K562 (cell line): ENCODE measurements around the gene COQ9. TPM values are rescaled to one million over a fixed set of nuclear protein-coding genes. Genes with fewer than 3 reads are reported as not detected.
A peak's percentile ranks its signal among the peaks of the same experiment; 100 is the strongest.

Source experiments
- ATAC-seq: fragments of 200-7000 bp; cut with Tn5 transposase; 3 replicates; pipeline ENCODE4 v1.9.1; 2020; ENCODE audit warnings: moderate library complexity
- BruUV-seq: library from RNA; stranded (reverse); fragments of 400-500 nt; replicated peaks from 2 replicates; lab custom pipeline; 2021; lab: Mats Ljungman, UMichigan
- CTCF ChIA-PET: fragments of 300-600 bp; formaldehyde crosslinking; extraction: SDS; loops from one replicate; lab custom pipeline; 2021; ENCODE audit warnings: low intra/inter-chr PET ratio; lab: Yijun Ruan, JAX
- POLR2A ChIA-PET: fragments of 300-600, 350-650 bp; sonication (Branson Sonifier 250); formaldehyde crosslinking; extraction: SDS; loops from one replicate; lab custom pipeline; 2021; ENCODE audit warnings: antibody characterized with exemption, inconsistent platforms; lab: Yijun Ruan, JAX
- DNase-seq, 4 experiments: peaks; one replicate each; pipeline versions ENCODE4 v3.0.0 to v3.0.0-alpha.2; 2011 to 2018; ENCODE audit warnings: low spot score in 3 of 4, mixed read lengths in 3 of 4; ENCODE audit errors: extremely low read depth in 1 of 4
- FAIRE-seq: peaks from 2 replicates; lab custom pipeline; 2011; peaks lifted over from hg19 to GRCh38; lab: Jason Lieb, UNC
- H2AFZ ChIP-seq: 2 replicates; pipeline ENCODE4 v1.6.0; 2011; ENCODE audit warnings: low read depth, low read length, control low read depth, inconsistent platforms
- H3K27ac ChIP-seq: fragments of 200-600 bp; 3 replicates; pipeline ENCODE4 v1.8.0; 2011; ENCODE audit warnings: low read depth, mild to moderate bottlenecking, control low read depth, inconsistent platforms, low read length, moderate library complexity, mixed read lengths; ENCODE audit errors: extremely low read depth
- H3K27me3 ChIP-seq, 2 experiments: fragments of 300-600 bp in 1 of 2; 2 replicates in 1 of 2; 3 replicates in 1 of 2; pipeline versions ENCODE4 v1.6.0 to v1.8.0; 2011; ENCODE audit warnings: inconsistent platforms in 2 of 2, low read length in 2 of 2, mild to moderate bottlenecking in 1 of 2, mixed read lengths in 1 of 2, moderate library complexity in 1 of 2; ENCODE audit not compliant: control insufficient read depth in 2 of 2, insufficient read depth in 2 of 2
- H3K36me3 ChIP-seq: fragments of 300-600 bp; 3 replicates; pipeline ENCODE4 v1.8.0; 2011; ENCODE audit warnings: mild to moderate bottlenecking, low read length, inconsistent platforms; ENCODE audit not compliant: control insufficient read depth, insufficient read depth
- H3K4me1 ChIP-seq, 2 experiments: fragments of 200-600 bp in 1 of 2; replicated peaks in 1 of 2; 2 replicates in 1 of 2; 3 replicates in 1 of 2; pipeline versions ENCODE4 v1.5.1 to v1.8.0; 2011; ENCODE audit warnings: inconsistent platforms in 2 of 2, low read length in 2 of 2, mild to moderate bottlenecking in 1 of 2, mixed read lengths in 1 of 2, moderate library complexity in 1 of 2; ENCODE audit not compliant: control insufficient read depth in 2 of 2, insufficient read depth in 2 of 2
- H3K4me2 ChIP-seq: 2 replicates; pipeline ENCODE4 v1.6.1; 2011; ENCODE audit warnings: low read length, control low read depth, inconsistent platforms, mixed read lengths; ENCODE audit not compliant: insufficient read depth
- H3K4me3 ChIP-seq: fragments of 200-600 bp; sonication (generic), shearing (Covaris generic); 2 replicates; pipeline ENCODE4 v1.5.1; 2016; ENCODE audit warnings: control low read depth, inconsistent platforms
- H3K79me2 ChIP-seq: fragments of 200-600 bp; 3 replicates; pipeline ENCODE4 v1.8.0; 2011; ENCODE audit warnings: low read length, inconsistent platforms; ENCODE audit not compliant: control insufficient read depth, insufficient read depth
- H3K9ac ChIP-seq, 2 experiments: 2 replicates each; pipeline versions ENCODE4 v1.6.0 to v1.6.1; 2011; ENCODE audit warnings: low read depth in 2 of 2, low read length in 2 of 2, control low read depth in 1 of 2, inconsistent platforms in 1 of 2, mild to moderate bottlenecking in 1 of 2, mixed read lengths in 1 of 2; ENCODE audit not compliant: insufficient read depth in 1 of 2
- H3K9me1 ChIP-seq: one replicate; pipeline ENCODE4 v1.6.0; 2011; ENCODE audit warnings: inconsistent platforms, mild to moderate bottlenecking, low read length, moderate library complexity; ENCODE audit not compliant: control insufficient read depth, insufficient read depth
- H3K9me3 ChIP-seq: replicated peaks from 2 replicates; pipeline ENCODE4 v1.5.1; 2011; ENCODE audit warnings: low read depth, low read length, inconsistent platforms; ENCODE audit not compliant: control insufficient read depth, insufficient read depth
- H4K20me1 ChIP-seq: replicated peaks from 2 replicates; pipeline ENCODE4 v1.6.1; 2011; ENCODE audit warnings: low read length, inconsistent platforms, mixed read lengths; ENCODE audit not compliant: control insufficient read depth, insufficient read depth
- RNF2 ChIP-seq: sonication (generic); IDR thresholded peaks from 2 replicates; pipeline ENCODE4 v1.6.1; 2016
- ZNF384 ChIP-seq: IDR thresholded peaks from 2 replicates; pipeline ENCODE4 v1.6.1; 2012; ENCODE audit warnings: low read depth, low read length, improper control_type of control experiment
- WGBS: fragments of 100-300 bp; shearing (Covaris generic); methylation state at CpG from one replicate; pipeline ENCODE4 v1.1.6; 2016; ENCODE audit warnings: low coverage, mixed read lengths; ENCODE audit not compliant: insufficient coverage; ENCODE audit errors: missing lambda C conversion rate; 5-methylcytosine and 5-hydroxymethylcytosine counted together
- in situ Hi-C: fragments of 300-500 bp; cut with MboI; formaldehyde crosslinking; loops from 4 replicates; pipeline ENCODE4 v1.15.0; 2018; ENCODE audit warnings: inconsistent platforms, mixed read lengths
- intact Hi-C: fragments of 100-400 bp; cut with micrococcal nuclease; formaldehyde crosslinking; loops from 2 replicates; pipeline ENCODE4 v1.14.2; 2022
- polyA plus RNA-seq, 8 experiments: library from polyadenylated mRNA; depleted of rRNA in 4 of 8; stranded (reverse) in 5 of 8; unstranded in 3 of 8; fragments of >200 nt; fragmentation: Nextera tagmentation in 2 of 8; fragmentation: Illumina TruSeq in 1 of 8; extraction: Ambion mirVana in 2 of 8; extraction: Trizol in 1 of 8; gene quantifications; 2 replicates each; pipeline versions ENCODE4 v1.2.1 to v1.2.3, GENCODE V29; 2011 to 2014; ENCODE audit warnings: inconsistent platforms in 1 of 8, missing spikeins in 1 of 8
- total RNA-seq, 7 experiments: library from RNA; depleted of rRNA in 6 of 7; stranded (reverse); fragments of >200 nt in 6 of 7; fragmentation: Illumina TruSeq in 2 of 7; extraction: Trizol in 2 of 7; gene quantifications; 2 replicates each; pipeline versions ENCODE4 v1.2.1 to v1.2.3, GENCODE V29; 2011 to 2021; ENCODE audit warnings: low replicate concordance in 1 of 7
- TF ChIP-seq, protein P1 (sequence below): fragments of 450-650 bp; IDR thresholded peaks from 2 replicates; pipeline ENCODE4 v1.7.1; 2018; ENCODE audit warnings: mild to moderate bottlenecking, low read depth; ENCODE audit not compliant: partially characterized antibody

Gene COQ9
- total and polyA plus RNA-seq, 9 of the 15 experiments (the other 6 are each of a cell fraction or from before 2014, with no cell fraction given) = 35.0 to 139 (median 71.4) TPM

DNA sequence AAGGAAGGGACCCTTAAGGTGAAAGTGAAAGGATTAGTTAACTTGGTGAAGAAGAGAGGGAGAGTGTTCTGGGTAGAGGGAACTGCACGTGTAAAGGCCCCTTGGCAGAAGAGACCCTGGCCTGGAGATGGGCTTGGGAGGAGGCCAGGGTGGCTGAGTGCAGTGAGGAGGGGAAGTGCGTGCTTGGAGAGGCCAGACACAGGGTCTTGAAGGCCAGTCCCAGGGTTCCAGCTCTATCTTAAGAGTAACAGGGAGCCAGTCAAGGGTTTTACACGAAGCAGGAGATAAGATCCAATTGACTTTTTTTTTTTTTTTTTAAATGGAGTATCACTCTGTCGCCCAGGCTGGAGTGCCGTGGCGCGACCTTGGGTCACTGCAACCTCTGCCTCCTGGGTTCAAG lies 54.2 kb downstream of the COQ9 start:
- POLR2A ChIA-PET = interaction anchor here (0.7 to 1.3 kb wide), 3 partner anchors 9 to 545 kb away, joined by 3 to 4 read pairs (median 4); partner anchors contain the start of gene DOK4
- Histone ChIP-seq H3K4me1 (peaks cover 8 to 10% of the 10 kb centered on the region in 2 experiments; a peak in 4 of 5 replicates), H3K36me3 (no peaks in the 10 kb centered on the region), H2AFZ (peak overlapping the region; percentile 38; the same call in 1 of the 2 replicates), H3K4me2 (no peak overlapping the region), H3K9ac (peak overlapping the region in 1 of 2 experiments; percentile 61; a peak in 1 of 4 replicates), H3K79me2 (no peaks in the 10 kb centered on the region), H3K27me3 (peaks cover 0 to 21% of the 10 kb centered on the region in 2 experiments; a peak in 3 of 5 replicates), H3K4me3 (no peak overlapping the region), H3K27ac (no peak overlapping the region), H3K9me1 (no peaks in the 10 kb centered on the region), H4K20me1 (no peaks in the 10 kb centered on the region), H3K9me3 (no peaks in the 10 kb centered on the region)
- ATAC-seq = no peak
- WGBS = 17% methylated on average over 7 of the region's 7 CpGs
- intact Hi-C loops (no loop called here), in situ Hi-C loops (no loop called here)
- no peak for FAIRE-seq
- TF ChIP-seq ZNF384 = peak; percentile 56; the same call in 1 of the 2 replicates
- TF ChIP-seq RNF2 = no peak
- no TSS peak for BruUV-seq
- CTCF ChIA-PET = no interaction called here
- DNase-seq = no peak

DNA sequence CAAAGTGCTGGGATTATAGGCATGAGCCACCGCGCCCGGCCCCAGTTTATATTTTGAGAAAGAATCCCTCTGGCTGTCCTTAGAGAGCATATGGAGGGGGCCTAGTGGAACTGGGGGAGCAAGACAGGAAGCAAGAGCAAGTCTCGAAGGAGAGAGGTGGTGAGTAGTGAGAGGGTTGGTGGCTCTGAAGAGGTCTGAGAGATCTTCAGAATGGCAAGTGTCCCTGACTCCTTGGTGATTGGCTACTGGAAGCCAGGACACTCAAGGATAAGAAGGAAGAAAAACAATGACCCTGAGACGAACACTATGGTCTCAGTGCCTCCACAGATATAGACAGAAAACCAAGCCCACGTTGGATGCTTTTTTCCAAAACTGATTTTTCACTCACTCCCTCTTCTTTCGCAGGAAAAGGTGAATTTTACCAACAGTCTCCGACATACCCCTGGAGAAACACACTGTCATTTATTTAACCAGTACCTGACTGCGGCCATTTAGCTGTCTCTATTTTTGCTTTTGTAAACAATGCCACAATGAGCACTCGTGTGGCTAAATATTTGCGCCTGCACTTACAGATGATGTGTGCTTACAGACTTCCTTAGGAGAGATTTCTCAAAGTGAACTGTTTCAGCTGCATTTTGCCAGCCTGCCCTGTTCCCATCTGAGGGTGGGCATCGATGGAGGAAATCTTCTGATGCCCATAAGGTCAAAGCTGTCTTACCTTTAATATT lies 54.9 kb downstream of the COQ9 start:
- BruUV-seq = no TSS peak
- FAIRE-seq (no peak), ATAC-seq (no peak), DNase-seq (no peak)
- TF ChIP-seq, protein P1, sequence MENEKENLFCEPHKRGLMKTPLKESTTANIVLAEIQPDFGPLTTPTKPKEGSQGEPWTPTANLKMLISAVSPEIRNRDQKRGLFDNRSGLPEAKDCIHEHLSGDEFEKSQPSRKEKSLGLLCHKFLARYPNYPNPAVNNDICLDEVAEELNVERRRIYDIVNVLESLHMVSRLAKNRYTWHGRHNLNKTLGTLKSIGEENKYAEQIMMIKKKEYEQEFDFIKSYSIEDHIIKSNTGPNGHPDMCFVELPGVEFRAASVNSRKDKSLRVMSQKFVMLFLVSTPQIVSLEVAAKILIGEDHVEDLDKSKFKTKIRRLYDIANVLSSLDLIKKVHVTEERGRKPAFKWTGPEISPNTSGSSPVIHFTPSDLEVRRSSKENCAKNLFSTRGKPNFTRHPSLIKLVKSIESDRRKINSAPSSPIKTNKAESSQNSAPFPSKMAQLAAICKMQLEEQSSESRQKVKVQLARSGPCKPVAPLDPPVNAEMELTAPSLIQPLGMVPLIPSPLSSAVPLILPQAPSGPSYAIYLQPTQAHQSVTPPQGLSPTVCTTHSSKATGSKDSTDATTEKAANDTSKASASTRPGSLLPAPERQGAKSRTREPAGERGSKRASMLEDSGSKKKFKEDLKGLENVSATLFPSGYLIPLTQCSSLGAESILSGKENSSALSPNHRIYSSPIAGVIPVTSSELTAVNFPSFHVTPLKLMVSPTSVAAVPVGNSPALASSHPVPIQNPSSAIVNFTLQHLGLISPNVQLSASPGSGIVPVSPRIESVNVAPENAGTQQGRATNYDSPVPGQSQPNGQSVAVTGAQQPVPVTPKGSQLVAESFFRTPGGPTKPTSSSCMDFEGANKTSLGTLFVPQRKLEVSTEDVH = no peak
- peaks cover 8 to 10% of the 10 kb centered on the region in 2 experiments; a peak in 4 of 5 replicates for H3K4me1 ChIP-seq
- no peaks in the 10 kb centered on the region for H3K9me3 ChIP-seq
- no peaks in the 10 kb centered on the region for H3K79me2 ChIP-seq
- ChIA-PET POLR2A (interaction anchor here (0.7 to 1.1 kb wide), 2 partner anchors 8 to 55 kb away, joined by 3 read pairs; partner anchors contain the start of gene CIAPIN1), CTCF (no interaction called here)
- intact Hi-C loops (no loop called here), in situ Hi-C loops (no loop called here)
- H3K9ac ChIP-seq = no peak overlapping the region
- 32% methylated on average over 12 of the region's 12 CpGs for WGBS
- H2AFZ ChIP-seq = peak overlapping the region; percentile 44; the same call in 1 of the 2 replicates
- no peaks in the 10 kb centered on the region for H3K9me1 ChIP-seq
- no peak overlapping the region for H3K27ac ChIP-seq
- no peak overlapping the region for H3K4me3 ChIP-seq
- H3K36me3 ChIP-seq = no peaks in the 10 kb centered on the region
- peaks cover 0 to 29% of the 10 kb centered on the region in 2 experiments; a peak in 3 of 5 replicates for H3K27me3 ChIP-seq
- H3K4me2 ChIP-seq = no peak overlapping the region
- H4K20me1 ChIP-seq = no peaks in the 10 kb centered on the region
